ENCODE data around the gene MRPS14. TPM values are rescaled to one million over a fixed set of nuclear protein-coding genes. Genes with fewer than 3 reads are reported as not detected.

Gene MRPS14
- total RNA-seq, 2 experiments from 2014 or later: 35.5 to 49.6 TPM

DNA sequence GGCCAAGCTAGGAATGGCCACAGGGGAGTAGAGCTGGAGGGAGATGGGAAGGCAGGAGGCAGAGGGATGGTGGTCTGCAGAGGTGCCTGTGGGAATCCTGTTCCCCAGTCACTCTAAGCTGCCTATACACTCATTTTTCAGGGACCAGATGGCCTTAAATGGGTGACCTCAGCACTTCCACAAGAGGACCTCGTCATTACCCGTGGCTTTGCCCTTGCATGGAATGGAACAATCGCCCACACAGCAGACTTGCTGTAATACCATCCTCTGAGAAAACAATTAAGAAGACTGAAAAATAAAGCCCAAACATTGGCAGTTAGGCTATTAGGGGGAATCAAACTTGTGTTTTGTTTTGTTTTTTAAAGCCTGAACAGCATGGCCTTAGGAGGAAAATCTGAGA, 31.5 kb upstream of the MRPS14 start:
- Histone ChIP-seq H4K20me1 (ENCODE audit: insufficient read depth, low read length) (no peaks in the 10 kb centered on the region), H3K9me3 (ENCODE audit: low read length) (no peaks in the 10 kb centered on the region), H3K36me3 (ENCODE audit: insufficient read depth, low read length) (no peaks in the 10 kb centered on the region), H2AFZ (ENCODE audit: low read length) (no peak overlapping the region), H3K4me3 (ENCODE audit: low read depth, low read length, poor library complexity, severe bottlenecking) (no peak overlapping the region), H3K9me2 (ENCODE audit: insufficient read depth, low read length) (no peaks in the 10 kb centered on the region), H3K27ac (ENCODE audit: low read depth, low read length, poor library complexity, severe bottlenecking) (no peak overlapping the region), H3K79me2 (ENCODE audit: insufficient read depth, low read depth, low read length) (no peaks in the 10 kb centered on the region), H3K4me2 (ENCODE audit: low read length) (no peak overlapping the region), H3K4me1 (ENCODE audit: insufficient read depth, low read length, poor library complexity, severe bottlenecking) (no peaks in the 10 kb centered on the region)
- intact Hi-C loops (cut with micrococcal nuclease; ENCODE audit: unreplicated experiment): no loop called here
- CTCF ChIA-PET (ENCODE audit: unreplicated experiment): interaction anchor here (0.6 kb wide), 1 partner anchor 1214 kb away, joined by 3 read pairs; no protein-coding TSS in a partner anchor
- POLR2A ChIA-PET: interaction anchor here (0.5 to 1.1 kb wide), 3 partner anchors 7 to 1026 kb away, joined by 3 to 4 read pairs (median 3); no protein-coding TSS in a partner anchor
- TF ChIP-seq EZH2phosphoT487 (IDR thresholded peaks at IDR 0.05; ENCODE audit: borderline replicate concordance, low read depth, low read length) (no peak), CTCF (conservative IDR thresholded peaks at IDR 0.05; ENCODE audit: low read length) (no peak)
- no peak for DNase-seq (ENCODE audit: low spot score)
- no TSS peak for BruUV-seq (replicated peaks)

DNA sequence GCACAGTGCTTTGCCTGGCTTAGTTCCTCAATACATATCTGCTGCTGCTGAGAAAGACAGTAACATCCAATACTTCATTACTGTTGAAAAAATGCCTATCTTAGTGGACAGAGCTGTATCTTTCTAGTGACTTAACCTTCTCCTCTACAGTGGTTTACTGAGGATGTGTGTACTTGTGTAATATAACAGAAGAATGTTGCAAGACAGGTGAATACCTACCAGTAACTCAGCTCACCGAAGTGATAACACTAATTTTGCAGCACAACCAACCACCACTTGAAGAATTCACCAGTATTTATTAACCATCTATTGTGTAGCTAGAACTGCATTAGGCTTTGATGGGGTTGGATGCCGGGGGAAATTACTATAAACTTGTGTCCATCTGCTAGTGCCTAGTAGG, 27.8 kb upstream of the MRPS14 start:
- Histone ChIP-seq H3K4me1 (ENCODE audit: insufficient read depth, low read length, poor library complexity, severe bottlenecking) (no peaks in the 10 kb centered on the region), H3K9me2 (ENCODE audit: insufficient read depth, low read length) (no peaks in the 10 kb centered on the region), H3K9me3 (ENCODE audit: low read length) (no peaks in the 10 kb centered on the region), H3K36me3 (ENCODE audit: insufficient read depth, low read length) (no peaks in the 10 kb centered on the region), H3K4me2 (ENCODE audit: low read length) (no peak overlapping the region), H3K4me3 (ENCODE audit: low read depth, low read length, poor library complexity, severe bottlenecking) (no peak overlapping the region), H3K27ac (ENCODE audit: low read depth, low read length, poor library complexity, severe bottlenecking) (no peak overlapping the region), H3K79me2 (ENCODE audit: insufficient read depth, low read depth, low read length) (no peaks in the 10 kb centered on the region), H2AFZ (ENCODE audit: low read length) (no peak overlapping the region), H4K20me1 (ENCODE audit: insufficient read depth, low read length) (no peaks in the 10 kb centered on the region)
- TF ChIP-seq CTCF (conservative IDR thresholded peaks at IDR 0.05; ENCODE audit: low read length): no peak
- no peak for TF ChIP-seq EZH2phosphoT487 (IDR thresholded peaks at IDR 0.05; ENCODE audit: borderline replicate concordance, low read depth, low read length)
- POLR2A ChIA-PET: interaction anchor here (0.7 kb wide), 1 partner anchor 10 kb away, joined by 3 read pairs; no protein-coding TSS in a partner anchor
- intact Hi-C loops (cut with micrococcal nuclease; ENCODE audit: unreplicated experiment): no loop called here
- BruUV-seq (replicated peaks): no TSS peak
- CTCF ChIA-PET (ENCODE audit: unreplicated experiment): no interaction called here
- no peak for DNase-seq (ENCODE audit: low spot score)

DNA sequence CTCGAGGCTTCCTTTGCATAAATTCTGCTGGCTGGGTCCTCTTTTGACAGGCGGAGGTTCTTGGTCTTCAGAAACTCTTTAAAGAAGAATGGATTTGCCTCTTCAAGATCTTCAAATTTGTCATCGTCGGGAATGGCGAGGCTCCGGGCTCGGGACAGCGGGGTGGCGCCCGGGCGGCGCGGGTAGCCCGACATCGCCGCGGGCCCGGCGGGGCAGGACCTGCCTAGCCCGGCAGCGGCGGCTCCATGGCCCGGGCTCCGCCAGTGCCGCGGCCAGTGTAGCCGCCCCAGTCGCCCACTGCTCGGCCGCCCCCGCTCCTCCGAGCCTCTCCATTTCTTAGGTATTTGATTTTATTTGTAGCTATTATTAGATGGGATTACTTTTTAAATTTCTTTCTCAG, 22.3 kb upstream of the MRPS14 start:
- no TSS peak for BruUV-seq (replicated peaks)
- H3K79me2 ChIP-seq (ENCODE audit: insufficient read depth, low read depth, low read length): no peaks in the 10 kb centered on the region
- intact Hi-C loops (cut with micrococcal nuclease; ENCODE audit: unreplicated experiment): no loop called here
- CTCF ChIA-PET (ENCODE audit: unreplicated experiment): no interaction called here
- H4K20me1 ChIP-seq (ENCODE audit: insufficient read depth, low read length): no peaks in the 10 kb centered on the region
- POLR2A ChIA-PET: no interaction called here
- no peak overlapping the region for H2AFZ ChIP-seq (ENCODE audit: low read length)
- no peaks in the 10 kb centered on the region for H3K9me3 ChIP-seq (ENCODE audit: low read length)
- no peak for DNase-seq (ENCODE audit: low spot score)
- no peak overlapping the region for H3K4me3 ChIP-seq (ENCODE audit: low read depth, low read length, poor library complexity, severe bottlenecking)
- no peaks in the 10 kb centered on the region for H3K9me2 ChIP-seq (ENCODE audit: insufficient read depth, low read length)
- H3K27ac ChIP-seq (ENCODE audit: low read depth, low read length, poor library complexity, severe bottlenecking): no peak overlapping the region
- no peak for TF ChIP-seq EZH2phosphoT487 (IDR thresholded peaks at IDR 0.05; ENCODE audit: borderline replicate concordance, low read depth, low read length)
- no peak for TF ChIP-seq CTCF (conservative IDR thresholded peaks at IDR 0.05; ENCODE audit: low read length)
- H3K36me3 ChIP-seq (ENCODE audit: insufficient read depth, low read length): no peaks in the 10 kb centered on the region
- no peak overlapping the region for H3K4me2 ChIP-seq (ENCODE audit: low read length)
- no peaks in the 10 kb centered on the region for H3K4me1 ChIP-seq (ENCODE audit: insufficient read depth, low read length, poor library complexity, severe bottlenecking)

Data from OCI-LY7 (cell line).